HepG2 (cell line): ENCODE results near the gene TMEM9B. TPM values are rescaled to one million over a fixed set of nuclear protein-coding genes. Genes with fewer than 3 reads are reported as not detected.

Experiments used
- CHD4 ChIP-seq: fragments of 200-600 bp; sonication (generic); IDR thresholded peaks from 2 replicates; pipeline ENCODE4 v1.7.0; 2017; ENCODE audit warnings: mild to moderate bottlenecking, low read length, borderline replicate concordance
- KDM6A ChIP-seq: IDR thresholded peaks from 2 replicates; pipeline ENCODE4 v1.6.1; 2016; ENCODE audit warnings: low read depth
- MTF1 ChIP-seq: sonication (generic); formaldehyde crosslinking; IDR thresholded peaks from 2 replicates; pipeline ENCODE4 v1.5.0; 2020; ENCODE audit warnings: missing genetic modification reagents
- RBM39 ChIP-seq: fragments of 200-400 bp; formaldehyde crosslinking; IDR thresholded peaks from one replicate; pipeline ENCODE4 v1.6.1; 2018; ENCODE audit warnings: antibody characterized with exemption, mild to moderate bottlenecking, low read depth, low read length; ENCODE audit not compliant: poor library complexity, severe bottlenecking
- polyA plus RNA-seq, 8 experiments: library from polyadenylated mRNA; depleted of rRNA in 3 of 8; stranded (reverse) in 7 of 8; unstranded in 1 of 8; fragments of >200 nt; fragmentation: Illumina TruSeq in 4 of 8; extraction: Trizol in 4 of 8; gene quantifications; 2 replicates each; pipeline versions ENCODE4 v1.2.1 to v1.2.3, GENCODE V29; 2011 to 2016; ENCODE audit warnings: low read depth in 4 of 8, missing spikeins in 1 of 8, mixed read lengths in 1 of 8; ENCODE audit not compliant: insufficient read depth in 1 of 8
- total RNA-seq, 5 experiments: library from RNA; depleted of rRNA; stranded (reverse); fragments of >200 nt; fragmentation: Illumina TruSeq; extraction: Trizol; gene quantifications; 2 replicates each; pipeline ENCODE4 v1.2.3, GENCODE V29; 2016; ENCODE audit warnings: low read depth in 1 of 5
- TF ChIP-seq, protein P1 (sequence below): sonication (generic); formaldehyde crosslinking; IDR thresholded peaks from 2 replicates; pipeline ENCODE4 v1.4.0; 2020; ENCODE audit warnings: mild to moderate bottlenecking, missing genetic modification reagents
- TF ChIP-seq, protein P2 (sequence below): sonication (generic); formaldehyde crosslinking; IDR thresholded peaks from 2 replicates; pipeline ENCODE4 v1.4.0; 2020; ENCODE audit warnings: missing genetic modification reagents

The TMEM9B gene
- total and polyA plus RNA-seq, 2 of the 13 experiments (the other 11 are each of a cell fraction or from before 2014, with no cell fraction given): 12.4 to 20.8 TPM

DNA sequence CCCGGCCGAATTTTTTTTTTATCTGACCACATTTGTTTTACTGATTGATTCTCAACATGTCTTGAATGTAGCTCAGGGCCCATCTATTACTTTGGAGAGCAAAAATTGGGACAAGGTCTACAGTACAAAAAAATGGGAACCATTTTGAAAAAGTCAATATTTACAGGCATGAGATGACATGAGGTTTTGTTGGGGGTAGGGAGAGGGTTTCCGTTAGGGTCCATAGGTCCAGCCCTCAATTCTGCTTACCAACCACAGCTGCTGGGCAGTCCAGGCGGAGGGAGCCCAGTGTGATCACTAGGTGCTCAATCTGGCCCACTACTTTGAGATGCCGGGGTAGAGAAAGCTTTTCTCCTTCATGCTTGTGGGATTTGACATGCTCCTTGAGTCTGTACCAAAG, 21.2 kb upstream of the TMEM9B start (continued):
- TF ChIP-seq, protein P1, sequence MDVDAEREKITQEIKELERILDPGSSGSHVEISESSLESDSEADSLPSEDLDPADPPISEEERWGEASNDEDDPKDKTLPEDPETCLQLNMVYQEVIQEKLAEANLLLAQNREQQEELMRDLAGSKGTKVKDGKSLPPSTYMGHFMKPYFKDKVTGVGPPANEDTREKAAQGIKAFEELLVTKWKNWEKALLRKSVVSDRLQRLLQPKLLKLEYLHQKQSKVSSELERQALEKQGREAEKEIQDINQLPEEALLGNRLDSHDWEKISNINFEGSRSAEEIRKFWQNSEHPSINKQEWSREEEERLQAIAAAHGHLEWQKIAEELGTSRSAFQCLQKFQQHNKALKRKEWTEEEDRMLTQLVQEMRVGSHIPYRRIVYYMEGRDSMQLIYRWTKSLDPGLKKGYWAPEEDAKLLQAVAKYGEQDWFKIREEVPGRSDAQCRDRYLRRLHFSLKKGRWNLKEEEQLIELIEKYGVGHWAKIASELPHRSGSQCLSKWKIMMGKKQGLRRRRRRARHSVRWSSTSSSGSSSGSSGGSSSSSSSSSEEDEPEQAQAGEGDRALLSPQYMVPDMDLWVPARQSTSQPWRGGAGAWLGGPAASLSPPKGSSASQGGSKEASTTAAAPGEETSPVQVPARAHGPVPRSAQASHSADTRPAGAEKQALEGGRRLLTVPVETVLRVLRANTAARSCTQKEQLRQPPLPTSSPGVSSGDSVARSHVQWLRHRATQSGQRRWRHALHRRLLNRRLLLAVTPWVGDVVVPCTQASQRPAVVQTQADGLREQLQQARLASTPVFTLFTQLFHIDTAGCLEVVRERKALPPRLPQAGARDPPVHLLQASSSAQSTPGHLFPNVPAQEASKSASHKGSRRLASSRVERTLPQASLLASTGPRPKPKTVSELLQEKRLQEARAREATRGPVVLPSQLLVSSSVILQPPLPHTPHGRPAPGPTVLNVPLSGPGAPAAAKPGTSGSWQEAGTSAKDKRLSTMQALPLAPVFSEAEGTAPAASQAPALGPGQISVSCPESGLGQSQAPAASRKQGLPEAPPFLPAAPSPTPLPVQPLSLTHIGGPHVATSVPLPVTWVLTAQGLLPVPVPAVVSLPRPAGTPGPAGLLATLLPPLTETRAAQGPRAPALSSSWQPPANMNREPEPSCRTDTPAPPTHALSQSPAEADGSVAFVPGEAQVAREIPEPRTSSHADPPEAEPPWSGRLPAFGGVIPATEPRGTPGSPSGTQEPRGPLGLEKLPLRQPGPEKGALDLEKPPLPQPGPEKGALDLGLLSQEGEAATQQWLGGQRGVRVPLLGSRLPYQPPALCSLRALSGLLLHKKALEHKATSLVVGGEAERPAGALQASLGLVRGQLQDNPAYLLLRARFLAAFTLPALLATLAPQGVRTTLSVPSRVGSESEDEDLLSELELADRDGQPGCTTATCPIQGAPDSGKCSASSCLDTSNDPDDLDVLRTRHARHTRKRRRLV (CRISPR knock-in tag): no peak
- TF ChIP-seq, protein P2, sequence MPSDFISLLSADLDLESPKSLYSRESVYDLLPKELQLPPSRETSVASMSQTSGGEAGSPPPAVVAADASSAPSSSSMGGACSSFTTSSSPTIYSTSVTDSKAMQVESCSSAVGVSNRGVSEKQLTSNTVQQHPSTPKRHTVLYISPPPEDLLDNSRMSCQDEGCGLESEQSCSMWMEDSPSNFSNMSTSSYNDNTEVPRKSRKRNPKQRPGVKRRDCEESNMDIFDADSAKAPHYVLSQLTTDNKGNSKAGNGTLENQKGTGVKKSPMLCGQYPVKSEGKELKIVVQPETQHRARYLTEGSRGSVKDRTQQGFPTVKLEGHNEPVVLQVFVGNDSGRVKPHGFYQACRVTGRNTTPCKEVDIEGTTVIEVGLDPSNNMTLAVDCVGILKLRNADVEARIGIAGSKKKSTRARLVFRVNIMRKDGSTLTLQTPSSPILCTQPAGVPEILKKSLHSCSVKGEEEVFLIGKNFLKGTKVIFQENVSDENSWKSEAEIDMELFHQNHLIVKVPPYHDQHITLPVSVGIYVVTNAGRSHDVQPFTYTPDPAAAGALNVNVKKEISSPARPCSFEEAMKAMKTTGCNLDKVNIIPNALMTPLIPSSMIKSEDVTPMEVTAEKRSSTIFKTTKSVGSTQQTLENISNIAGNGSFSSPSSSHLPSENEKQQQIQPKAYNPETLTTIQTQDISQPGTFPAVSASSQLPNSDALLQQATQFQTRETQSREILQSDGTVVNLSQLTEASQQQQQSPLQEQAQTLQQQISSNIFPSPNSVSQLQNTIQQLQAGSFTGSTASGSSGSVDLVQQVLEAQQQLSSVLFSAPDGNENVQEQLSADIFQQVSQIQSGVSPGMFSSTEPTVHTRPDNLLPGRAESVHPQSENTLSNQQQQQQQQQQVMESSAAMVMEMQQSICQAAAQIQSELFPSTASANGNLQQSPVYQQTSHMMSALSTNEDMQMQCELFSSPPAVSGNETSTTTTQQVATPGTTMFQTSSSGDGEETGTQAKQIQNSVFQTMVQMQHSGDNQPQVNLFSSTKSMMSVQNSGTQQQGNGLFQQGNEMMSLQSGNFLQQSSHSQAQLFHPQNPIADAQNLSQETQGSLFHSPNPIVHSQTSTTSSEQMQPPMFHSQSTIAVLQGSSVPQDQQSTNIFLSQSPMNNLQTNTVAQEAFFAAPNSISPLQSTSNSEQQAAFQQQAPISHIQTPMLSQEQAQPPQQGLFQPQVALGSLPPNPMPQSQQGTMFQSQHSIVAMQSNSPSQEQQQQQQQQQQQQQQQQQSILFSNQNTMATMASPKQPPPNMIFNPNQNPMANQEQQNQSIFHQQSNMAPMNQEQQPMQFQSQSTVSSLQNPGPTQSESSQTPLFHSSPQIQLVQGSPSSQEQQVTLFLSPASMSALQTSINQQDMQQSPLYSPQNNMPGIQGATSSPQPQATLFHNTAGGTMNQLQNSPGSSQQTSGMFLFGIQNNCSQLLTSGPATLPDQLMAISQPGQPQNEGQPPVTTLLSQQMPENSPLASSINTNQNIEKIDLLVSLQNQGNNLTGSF (CRISPR knock-in tag): no peak
- TF ChIP-seq KDM6A (CRISPR knock-in tag) (0 out of 2 replicates have a peak, but pooled peaks have one; percentile 45), RBM39 (no peak), CHD4 (no peak), MTF1 (CRISPR knock-in tag) (no peak)
